T-helper 1 cell treated with Interleukin-12 subunit alpha and Interleukin-12 subunit beta and Interleukin-4 antibody, amounts not matched to agents 30 ng/mL and 1 ng/mL, for 36 hours (primary cell): ENCODE measurements around the gene IGFBP6. TPM values are rescaled to one million over a fixed set of nuclear protein-coding genes. Genes with fewer than 3 reads are reported as not detected.

Experiments used
- intact Hi-C: fragments of 100-400 bp; cut with micrococcal nuclease; formaldehyde crosslinking; loops from one replicate; pipeline ENCODE4 v1.15.1; 2024
- total RNA-seq: library from RNA; stranded (reverse); gene quantifications from 2 replicates; pipeline ENCODE4 v1.2.3, GENCODE V29; 2022

IGFBP6 gene, protein sequence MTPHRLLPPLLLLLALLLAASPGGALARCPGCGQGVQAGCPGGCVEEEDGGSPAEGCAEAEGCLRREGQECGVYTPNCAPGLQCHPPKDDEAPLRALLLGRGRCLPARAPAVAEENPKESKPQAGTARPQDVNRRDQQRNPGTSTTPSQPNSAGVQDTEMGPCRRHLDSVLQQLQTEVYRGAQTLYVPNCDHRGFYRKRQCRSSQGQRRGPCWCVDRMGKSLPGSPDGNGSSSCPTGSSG
- total RNA-seq = not detected in 2 replicates

DNA sequence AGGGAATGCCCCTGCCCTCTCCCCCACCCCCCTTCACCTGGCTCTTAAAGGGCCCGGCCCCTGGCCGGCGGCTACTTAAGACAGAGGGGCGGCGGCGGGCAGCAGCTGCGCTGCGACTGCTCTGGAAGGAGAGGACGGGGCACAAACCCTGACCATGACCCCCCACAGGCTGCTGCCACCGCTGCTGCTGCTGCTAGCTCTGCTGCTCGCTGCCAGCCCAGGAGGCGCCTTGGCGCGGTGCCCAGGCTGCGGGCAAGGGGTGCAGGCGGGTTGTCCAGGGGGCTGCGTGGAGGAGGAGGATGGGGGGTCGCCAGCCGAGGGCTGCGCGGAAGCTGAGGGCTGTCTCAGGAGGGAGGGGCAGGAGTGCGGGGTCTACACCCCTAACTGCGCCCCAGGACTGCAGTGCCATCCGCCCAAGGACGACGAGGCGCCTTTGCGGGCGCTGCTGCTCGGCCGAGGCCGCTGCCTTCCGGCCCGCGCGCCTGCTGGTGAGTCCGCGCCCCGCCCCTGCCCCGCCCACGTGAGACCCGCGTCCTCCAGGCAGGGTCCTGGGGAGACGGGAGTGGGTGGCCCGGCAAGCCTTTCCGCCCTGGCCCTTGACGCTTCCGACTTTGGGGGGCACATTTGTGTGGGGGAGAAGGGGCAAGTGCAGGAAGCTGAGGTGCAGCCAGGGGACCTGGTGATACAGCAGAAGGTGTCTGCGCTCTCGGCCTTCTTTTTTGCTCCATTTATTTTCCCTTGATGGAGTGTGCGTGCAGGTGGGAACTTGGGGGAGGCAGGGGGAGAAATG is at the start of gene IGFBP6:
Gene IGFBP6, plus strand, starts transcription at position 104 of the 790 bp plus-strand sequence. Its CDS starts 51 bp downstream, at position 155.
- intact Hi-C loops = loop anchor here (5.0 kb wide), 1 partner anchor 210 kb away; no protein-coding TSS in a partner anchor

DNA sequence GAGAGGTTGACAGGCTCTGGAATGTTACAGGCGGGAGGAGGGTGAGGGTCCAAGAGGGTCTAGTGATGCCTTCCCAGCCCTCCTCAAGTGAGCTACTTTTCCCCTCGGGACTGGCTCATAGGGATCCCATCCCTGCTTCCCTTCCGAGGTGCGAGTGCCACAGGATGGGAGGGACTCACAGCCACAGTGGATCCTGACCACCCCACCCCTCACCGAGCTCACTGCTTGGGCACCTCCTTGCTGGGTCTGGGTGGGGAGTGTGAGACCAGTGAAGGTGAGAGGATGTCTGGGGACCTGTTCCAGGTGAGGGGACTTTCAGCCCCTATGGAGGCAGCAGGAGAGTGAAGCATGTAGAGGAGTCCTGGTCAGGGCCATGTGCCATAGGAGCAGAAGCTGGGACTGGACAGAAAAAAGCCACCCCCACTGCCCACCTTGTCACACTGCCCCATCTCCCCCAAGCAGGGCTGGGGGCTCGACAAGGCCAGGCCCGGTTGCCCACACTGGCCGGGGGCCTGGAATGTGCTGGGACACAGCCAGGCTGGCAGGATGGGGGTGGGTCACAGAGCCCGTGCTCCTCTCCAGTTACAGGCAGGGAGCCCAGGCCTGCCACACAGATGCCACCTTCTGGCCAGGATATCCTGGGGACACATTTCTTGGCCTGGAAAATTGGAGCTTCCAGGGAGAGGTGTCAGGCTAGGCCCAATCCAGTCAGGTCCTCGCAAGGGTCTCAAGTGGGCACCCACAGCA is 49.3 kb upstream of the IGFBP6 start:
- intact Hi-C loops = no loop called here

DNA sequence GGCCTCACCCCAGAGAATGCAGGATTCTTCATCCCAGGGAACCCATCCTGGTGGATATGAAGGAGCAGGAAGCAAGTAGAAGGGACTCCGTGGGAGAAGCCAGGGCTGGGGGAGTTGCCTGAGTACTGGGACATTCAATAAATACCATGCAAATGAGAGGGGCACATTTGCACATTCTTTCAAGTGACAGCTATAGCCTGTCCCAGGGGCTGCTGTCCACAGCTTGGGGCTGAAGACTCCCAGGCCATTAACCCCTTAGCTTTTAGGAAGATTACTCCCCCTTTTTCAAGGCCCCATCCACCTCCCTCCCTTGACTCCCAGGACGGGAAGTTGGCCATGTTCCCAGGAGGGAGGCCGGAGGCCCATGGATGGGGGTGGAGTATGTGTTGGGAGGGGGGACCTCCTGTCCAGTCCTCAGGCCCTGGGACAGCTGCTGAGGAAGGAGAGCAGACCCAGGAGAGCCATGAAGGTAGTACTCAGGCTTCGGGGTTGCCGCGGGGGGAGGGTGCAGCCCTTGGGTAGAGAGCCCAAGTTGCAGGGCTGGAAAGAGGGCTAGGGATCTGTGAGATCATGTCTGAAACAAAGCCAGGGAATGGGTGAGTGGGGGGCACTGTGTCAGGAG is 48.6 kb upstream of the IGFBP6 start:
- intact Hi-C loops = no loop called here

DNA sequence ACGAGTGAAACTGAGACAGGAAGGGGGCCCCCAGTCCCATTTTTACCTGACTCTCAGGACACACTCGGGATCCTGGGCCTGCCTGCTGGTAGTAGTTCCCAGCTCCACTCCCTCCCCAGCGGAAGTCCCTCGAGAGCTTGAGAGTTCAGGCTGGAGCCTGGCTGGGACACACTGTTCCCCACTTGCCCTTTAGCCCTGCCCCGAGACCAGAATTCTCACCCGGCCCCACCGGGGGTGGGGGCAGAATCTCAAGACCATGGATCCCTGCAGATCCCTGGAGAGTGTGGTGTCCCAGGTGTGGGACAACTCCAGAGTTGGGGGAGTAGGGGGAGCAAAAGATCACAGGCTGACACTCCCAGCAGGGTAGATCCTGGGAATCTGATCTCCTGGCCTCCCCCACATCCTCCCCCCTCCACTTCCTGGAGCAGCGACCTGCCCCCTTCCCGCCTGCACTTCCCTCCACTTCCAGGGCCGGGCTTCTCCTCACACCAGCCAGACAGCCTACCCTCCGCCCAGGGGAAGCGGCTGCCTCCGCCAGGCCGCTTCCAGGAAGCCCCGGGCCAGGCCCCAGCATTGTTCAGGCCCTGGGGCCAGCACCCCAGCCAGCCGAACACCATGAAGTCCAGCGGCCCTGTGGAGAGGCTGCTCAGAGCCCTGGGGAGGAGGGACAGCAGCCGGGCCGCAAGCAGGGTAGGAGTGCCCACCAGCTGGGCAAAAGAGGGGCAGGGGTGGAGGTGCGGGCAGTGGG is 47.7 kb upstream of the IGFBP6 start, which contains the start of gene TNS2:
Gene TNS2, plus strand, starts transcription at position 495 of the 748 bp plus-strand sequence. Its CDS starts 121 bp downstream, at position 616.
- intact Hi-C loops = no loop called here

DNA sequence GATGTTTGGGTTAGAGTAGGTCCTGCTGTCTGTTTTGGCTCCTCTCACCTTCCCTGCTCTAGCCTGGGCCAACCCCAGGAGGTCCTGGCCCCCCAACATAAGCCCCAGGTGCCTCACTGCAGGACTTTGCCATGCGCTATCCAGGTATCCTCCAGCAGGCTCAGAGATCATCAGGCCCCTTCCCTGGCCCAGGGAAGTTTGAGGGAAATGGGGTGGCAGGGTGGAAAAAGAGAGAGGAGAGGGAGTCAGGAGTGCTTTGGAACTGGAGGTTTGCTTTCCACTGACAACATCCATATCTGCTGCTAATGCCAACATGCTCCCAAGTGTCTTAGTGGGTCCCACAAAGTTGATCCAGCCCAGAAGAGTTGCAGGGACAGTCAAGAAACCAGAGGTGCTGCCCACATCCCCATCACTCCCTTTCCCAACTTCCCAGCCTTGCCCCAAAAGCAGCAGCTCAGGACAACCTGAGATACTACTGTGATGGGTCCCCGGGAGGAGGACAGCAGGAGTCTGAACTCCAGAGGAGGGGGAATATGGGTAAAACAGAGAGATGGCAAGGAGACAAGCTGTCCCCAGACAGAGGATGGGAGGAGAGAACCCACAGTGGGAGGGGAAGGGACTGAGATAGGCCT is 46.9 kb upstream of the IGFBP6 start:
- intact Hi-C loops = no loop called here

DNA sequence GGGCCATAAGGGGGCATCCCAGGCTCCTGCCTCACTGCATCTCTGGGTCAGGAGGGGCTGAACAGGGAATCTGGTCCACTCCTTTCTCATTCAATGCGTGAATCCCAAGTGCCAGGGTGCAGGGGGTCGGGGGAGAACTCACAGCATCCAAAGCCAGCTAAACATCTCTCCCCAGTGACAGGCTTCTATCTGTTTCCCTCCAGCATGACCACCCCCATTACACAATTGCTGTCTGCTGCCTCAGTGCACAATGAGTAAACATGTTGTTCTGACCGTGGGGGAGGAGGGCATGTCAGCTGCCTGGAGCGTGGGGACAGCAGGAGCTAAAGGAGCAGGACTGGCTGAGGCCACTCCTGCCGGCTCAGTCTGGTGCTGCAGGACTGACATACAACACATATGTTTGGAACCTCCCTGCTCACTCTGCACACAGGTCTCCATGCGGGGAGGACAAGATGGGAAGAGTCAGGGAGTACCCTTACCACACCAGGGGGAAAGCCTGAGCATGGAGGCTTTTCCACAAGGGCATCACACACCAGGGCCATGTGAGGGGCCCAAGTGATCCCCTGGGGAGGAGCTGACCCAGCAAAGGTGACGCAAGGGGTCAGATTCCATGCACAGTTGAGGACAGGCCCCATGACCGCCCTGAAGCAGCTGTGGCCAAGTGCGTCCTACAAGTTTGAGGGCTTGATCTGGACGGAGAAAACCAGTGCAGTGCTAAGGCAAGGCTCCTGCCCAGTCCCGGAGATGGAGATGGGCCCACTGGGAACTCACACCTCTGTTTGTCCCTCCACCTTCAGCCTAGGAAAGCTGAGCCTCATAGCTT is 46.2 kb upstream of the IGFBP6 start:
- intact Hi-C loops = no loop called here

DNA sequence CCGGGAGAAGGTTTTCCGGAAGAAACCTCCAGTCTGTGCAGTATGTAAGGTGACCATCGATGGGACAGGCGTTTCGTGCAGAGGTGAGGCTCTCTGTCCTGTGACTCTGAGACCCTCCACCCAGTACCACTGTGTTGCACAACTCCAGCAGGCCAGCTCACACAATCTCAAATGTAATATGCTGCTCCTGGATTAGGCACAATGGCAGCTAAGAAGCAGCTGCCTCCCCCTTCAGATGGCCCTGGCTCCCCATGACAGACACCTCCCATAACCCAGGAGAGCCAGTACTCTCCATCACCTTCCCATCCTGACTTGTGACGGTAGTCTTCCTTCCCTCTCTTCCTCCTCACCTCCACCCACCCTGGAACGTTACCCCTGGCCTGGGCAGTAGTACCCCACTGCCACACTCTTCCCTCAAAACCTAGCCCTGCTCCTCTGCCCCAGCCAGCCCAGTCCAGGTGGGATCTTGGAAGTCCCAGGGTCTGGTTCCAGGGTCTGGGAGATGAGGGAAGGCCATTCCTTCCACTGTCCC is 45.5 kb upstream of the IGFBP6 start:
- intact Hi-C loops = no loop called here

DNA sequence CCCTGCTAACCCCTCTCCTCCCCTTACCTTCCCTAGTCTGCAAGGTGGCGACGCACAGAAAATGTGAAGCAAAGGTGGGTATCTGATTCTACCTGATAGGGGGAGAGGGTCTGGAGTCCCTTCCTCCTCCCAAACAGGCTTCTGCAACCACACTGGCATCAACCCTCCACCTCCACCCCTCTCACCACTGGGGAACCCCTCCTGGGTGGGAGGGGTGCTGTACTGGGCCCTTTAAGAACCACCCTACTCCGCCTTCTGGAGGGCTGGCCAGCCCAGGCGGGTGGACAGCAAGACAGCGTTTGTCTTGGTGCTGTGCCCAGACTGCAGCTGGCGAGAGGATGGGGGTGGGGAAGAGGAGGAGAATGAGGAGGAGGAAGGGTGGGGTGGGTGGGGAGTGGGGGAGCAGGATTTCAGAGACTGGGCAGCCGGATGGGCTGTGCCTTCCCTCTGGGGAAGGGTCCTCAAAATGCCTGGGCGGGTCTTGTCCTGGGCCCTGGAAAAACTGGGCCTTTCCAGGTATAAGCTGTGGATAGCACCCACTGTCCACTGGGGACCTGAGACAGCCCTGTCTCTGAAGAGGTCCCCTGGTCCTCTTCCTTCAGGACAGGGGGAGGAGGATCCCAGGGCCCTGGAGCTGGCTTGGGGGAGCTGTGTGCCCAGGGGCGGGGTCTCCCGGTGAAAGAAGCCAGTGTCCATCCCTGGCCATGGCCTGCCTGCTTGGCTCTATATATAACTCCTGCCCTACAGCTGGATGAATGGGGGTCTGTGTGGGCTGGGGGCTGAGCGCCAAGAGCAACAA is 44.8 kb upstream of the IGFBP6 start:
- intact Hi-C loops = no loop called here

DNA sequence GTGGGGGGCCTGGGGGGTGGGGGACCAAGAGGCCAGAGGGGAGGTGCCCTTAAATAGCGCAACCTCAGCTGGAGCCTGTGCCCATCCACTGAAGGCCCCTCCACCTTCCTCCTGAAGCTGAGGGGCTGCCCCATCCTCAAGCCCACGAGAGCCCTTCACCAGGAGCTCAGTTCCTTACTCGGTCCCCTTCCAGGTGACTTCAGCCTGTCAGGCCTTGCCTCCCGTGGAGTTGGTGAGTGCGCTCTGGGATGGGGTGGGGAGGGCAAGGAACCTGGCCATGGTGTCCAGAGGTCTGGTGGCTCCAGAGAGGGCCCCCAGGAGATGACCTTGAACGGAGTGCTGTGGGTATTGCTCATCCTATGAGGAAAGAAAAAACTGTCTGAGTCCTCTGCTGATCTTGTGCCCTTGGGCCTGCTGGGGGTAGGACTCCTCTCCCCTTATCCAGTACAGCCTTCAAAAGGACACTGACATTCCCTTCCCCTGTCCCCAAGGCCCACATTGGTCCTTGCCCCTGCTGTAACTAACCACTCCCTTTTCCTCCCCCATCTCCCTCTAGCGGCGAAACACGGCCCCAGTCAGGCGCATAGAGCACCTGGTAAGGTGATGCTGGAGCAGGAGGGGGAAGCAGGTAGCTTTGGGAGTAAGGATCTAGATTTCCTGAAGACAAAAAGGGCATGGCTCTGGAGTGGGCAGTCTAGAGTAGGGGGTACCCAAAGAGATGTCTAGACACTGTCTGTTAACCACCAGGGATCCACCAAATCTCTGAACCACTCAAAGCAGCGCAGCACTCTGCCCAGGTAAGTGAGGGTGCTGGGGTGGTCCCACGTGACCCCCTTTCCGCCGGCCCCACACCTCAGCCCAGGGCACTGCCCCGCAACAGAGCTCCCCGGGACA is 44.0 kb upstream of the IGFBP6 start:
- intact Hi-C loops = loop anchor here (1.0 kb wide), 7 partner anchors 7 to 674 kb away; partner anchors contain the start of genes AAAS, CALCOCO1, EIF4B and SPRYD3

DNA sequence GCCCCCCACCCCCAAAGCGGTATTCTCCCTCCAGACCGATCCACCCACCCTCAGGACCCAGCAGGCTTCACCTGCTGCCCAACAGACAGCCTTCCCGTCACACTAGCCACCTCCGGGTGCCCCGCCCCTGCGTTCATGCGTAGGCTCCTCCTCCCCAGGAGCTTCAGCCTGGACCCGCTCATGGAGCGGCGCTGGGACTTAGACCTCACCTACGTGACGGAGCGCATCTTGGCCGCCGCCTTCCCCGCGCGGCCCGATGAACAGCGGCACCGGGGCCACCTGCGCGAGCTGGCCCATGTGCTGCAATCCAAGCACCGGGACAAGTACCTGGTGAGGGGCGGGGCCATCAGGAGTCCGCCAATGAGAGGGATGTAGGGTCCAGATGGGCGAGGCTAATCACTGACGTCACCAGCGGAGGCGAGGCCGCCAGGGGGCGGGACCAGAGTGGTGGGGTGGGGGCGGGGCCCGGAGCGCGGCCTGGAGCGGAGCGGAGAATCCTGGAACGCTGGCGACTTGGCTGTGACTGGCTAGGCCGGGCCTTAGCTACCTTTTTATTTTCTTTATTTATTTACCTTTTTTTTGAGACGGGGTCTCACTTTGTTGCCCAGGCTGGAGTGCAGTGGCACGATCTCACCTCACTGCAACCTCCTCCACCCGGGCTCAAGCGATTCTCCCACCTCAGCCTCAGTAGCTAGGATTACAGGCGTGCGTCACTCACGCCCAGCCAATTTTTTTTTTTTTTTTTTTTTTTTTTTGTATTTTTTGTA is 43.2 kb upstream of the IGFBP6 start:
- intact Hi-C loops = loop anchor here (1.0 kb wide), 7 partner anchors 8 to 673 kb away; partner anchors contain the start of genes AAAS, CALCOCO1, EIF4B and SPRYD3

DNA sequence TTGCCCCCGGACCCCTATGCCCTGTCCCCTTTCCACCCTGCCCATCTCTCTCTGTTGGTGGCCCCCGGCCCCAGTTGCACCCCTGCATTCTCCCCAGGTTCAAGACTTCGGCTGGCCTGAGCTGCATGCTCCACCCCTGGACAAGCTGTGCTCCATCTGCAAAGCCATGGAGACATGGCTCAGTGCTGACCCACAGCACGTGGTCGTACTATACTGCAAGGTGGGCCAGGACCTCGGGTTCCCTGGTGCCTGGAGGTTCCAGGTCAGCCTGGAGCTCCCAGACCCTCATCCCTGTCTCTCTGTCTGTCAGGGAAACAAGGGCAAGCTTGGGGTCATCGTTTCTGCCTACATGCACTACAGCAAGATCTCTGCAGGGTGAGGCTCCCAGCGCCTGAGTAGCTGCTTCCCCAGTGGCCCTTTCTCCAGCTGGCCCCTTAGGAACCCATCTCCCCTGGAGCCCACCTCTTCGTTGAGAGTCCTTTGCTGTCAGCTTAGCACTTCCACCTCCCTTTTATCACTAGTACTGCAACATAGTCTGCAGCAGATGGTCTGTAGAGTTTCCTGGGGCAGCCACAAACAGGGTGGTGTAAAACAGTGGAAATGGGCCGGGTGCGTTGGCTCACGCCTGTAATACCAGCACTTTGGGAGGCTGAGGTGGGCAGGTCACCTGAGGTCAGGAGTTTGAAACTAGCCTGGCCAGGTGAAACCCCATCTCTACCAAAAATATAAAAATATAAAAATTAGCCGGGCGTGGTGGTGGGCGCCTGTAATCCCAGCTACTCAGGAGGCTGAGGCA is 41.8 kb upstream of the IGFBP6 start:
- intact Hi-C loops = no loop called here

DNA sequence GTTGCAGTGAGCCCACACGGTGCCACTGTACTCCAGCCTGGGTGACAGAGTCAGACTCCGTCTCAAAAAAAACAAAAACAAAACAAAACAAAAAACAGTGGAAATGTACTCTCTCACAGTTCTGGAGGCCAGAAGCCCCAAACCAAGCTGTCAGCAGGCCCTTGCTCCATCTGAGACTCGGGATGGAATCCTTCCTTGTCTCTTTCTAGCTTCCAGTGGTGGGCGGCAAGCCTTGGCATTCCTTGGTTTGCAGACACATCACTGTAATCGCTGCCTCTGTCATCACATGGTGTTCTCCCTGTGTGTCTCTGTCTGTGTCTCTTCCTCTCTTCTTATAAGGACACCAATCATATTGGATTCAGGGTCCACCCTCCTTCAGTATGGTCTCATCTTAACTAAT is 41.2 kb upstream of the IGFBP6 start:
- intact Hi-C loops = no loop called here

DNA sequence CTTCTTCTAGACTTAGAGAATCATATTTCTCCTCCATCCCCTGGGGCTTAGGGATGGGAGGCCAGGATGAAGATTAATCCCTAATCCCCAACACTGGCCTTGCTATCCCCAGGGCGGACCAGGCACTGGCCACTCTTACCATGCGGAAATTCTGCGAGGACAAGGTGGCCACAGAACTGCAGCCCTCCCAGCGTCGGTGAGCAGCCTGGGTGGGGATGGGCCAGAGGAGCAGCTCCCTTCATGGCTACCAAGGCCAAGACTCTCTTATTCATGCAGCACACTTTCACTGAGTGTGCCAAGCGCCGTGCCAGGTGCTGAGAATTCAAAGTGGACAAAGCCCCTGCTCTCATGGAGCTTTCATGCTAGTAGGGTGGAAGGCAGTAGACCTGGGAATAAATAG is 40.6 kb upstream of the IGFBP6 start:
- intact Hi-C loops = no loop called here

DNA sequence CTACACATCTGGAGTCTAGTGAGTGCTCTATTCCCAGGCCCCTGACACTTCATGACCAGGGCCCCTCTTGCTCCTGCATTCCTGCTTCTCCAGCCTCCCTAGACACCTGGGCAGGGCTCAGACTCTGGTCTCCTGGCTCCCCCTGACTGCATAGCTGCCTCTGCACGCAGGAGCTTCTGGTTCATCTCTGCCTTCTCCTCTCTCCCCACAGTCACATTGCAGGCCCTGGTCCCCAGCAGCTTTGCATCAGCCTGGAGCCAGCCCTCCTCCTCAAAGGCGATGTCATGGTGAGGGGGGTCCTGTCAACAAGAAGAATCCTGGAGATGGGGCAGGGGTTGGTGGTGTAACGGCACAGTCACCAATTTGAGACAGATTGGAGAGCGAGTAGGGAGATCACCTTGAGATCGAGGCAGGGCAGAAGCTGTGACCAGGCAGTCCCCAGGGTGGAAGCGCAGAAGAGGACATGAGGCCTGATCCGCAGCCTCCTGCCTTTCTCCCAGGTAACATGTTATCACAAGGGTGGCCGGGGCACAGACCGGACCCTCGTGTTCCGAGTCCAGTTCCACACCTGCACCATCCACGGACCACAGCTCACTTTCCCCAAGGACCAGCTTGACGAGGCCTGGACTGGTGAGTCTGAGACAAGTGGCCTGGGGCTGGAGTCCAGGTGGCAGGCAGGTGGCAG is 39.5 kb upstream of the IGFBP6 start:
- intact Hi-C loops = no loop called here
